SK-N-SH (cell line): ENCODE data around the gene CIDEC. TPM values are rescaled to one million over a fixed set of nuclear protein-coding genes. Genes with fewer than 3 reads are reported as not detected.

ENCODE experiments used
- CTCF ChIA-PET: fragments of 300-600, 350-600 bp; formaldehyde crosslinking; extraction: SDS; loops from one replicate; lab custom pipeline; 2021; lab: Yijun Ruan, JAX
- POLR2A ChIA-PET: fragments of 350-600 bp; sonication (Branson Sonifier 250); formaldehyde crosslinking; extraction: SDS; loops from one replicate; lab custom pipeline; 2020; ENCODE audit warnings: antibody characterized with exemption, inconsistent platforms; lab: Yijun Ruan, JAX
- DNase-seq: peaks from one replicate; pipeline ENCODE4 v3.0.0; 2012
- H2AFZ ChIP-seq: fragments of 200-600 bp; sonication (generic); 2 replicates; pipeline ENCODE4 v1.8.1; 2016; ENCODE audit warnings: antibody characterized with exemption, mild to moderate bottlenecking, low read depth
- H3F3A ChIP-seq: fragments of 200-600 bp; sonication (generic); replicated peaks from 2 replicates; pipeline ENCODE3; 2016; ENCODE audit warnings: antibody characterized with exemption, mild to moderate bottlenecking; ENCODE audit not compliant: insufficient read depth
- H3K27ac ChIP-seq, 2 experiments: fragments of 200-500 bp in 1 of 2; fragments of 200-600 bp in 1 of 2; sonication (Bioruptor generic) in 1 of 2; sonication (generic), shearing (Covaris generic) in 1 of 2; 2 replicates each; pipeline versions ENCODE4 v1.5.1 to v1.6.1; 2014 to 2016; ENCODE audit warnings: low read depth in 2 of 2, inconsistent platforms in 1 of 2, low read length in 1 of 2, mild to moderate bottlenecking in 1 of 2, mixed read lengths in 1 of 2
- H3K27me3 ChIP-seq: fragments of 200-600 bp; sonication (generic), shearing (Covaris generic); 2 replicates; pipeline ENCODE4 v1.6.1; 2016; ENCODE audit warnings: mixed run types; ENCODE audit not compliant: insufficient read depth
- H3K36me3 ChIP-seq, 2 experiments: fragments of 200-500 bp in 1 of 2; fragments of 200-600 bp in 1 of 2; sonication (Bioruptor generic) in 1 of 2; sonication (generic) in 1 of 2; replicated peaks in 1 of 2; 2 replicates each; pipeline versions ENCODE3 to v1.5.1; 2014 to 2016; ENCODE audit warnings: low read length in 1 of 2, mild to moderate bottlenecking in 1 of 2; ENCODE audit not compliant: insufficient read depth in 2 of 2, control insufficient read depth in 1 of 2
- H3K4me1 ChIP-seq, 2 experiments: fragments of 200-500 bp in 1 of 2; fragments of 200-600 bp in 1 of 2; sonication (Bioruptor generic) in 1 of 2; sonication (generic), shearing (Covaris generic) in 1 of 2; 2 replicates each; pipeline versions ENCODE4 v1.5.1 to v1.6.1; 2014 to 2016; ENCODE audit warnings: low read depth in 1 of 2, low read length in 1 of 2, mixed run types in 1 of 2; ENCODE audit not compliant: insufficient read depth in 2 of 2, control insufficient read depth in 1 of 2
- H3K4me2 ChIP-seq: fragments of 200-600 bp; sonication (generic), shearing (Covaris generic); 2 replicates; pipeline ENCODE4 v1.6.1; 2017; ENCODE audit warnings: mixed run types
- H3K4me3 ChIP-seq, 2 experiments: fragments of 200-500 bp in 1 of 2; fragments of 200-600 bp in 1 of 2; sonication (Bioruptor generic) in 1 of 2; sonication (generic), shearing (Covaris generic) in 1 of 2; 2 replicates each; pipeline versions ENCODE4 v1.5.1 to v1.8.1; 2014 to 2016; ENCODE audit warnings: low read depth in 2 of 2, inconsistent platforms in 1 of 2, low read length in 1 of 2, mild to moderate bottlenecking in 1 of 2, mixed read lengths in 1 of 2, moderate library complexity in 1 of 2
- H3K79me2 ChIP-seq: fragments of 200-600 bp; sonication (generic); 2 replicates; pipeline ENCODE4 v1.8.1; 2017; ENCODE audit warnings: mild to moderate bottlenecking; ENCODE audit not compliant: insufficient read depth
- H3K9ac ChIP-seq: fragments of 200-600 bp; sonication (generic); 2 replicates; pipeline ENCODE4 v1.6.1; 2017; ENCODE audit warnings: mixed run types
- H3K9me2 ChIP-seq: fragments of 200-600 bp; sonication (generic); 2 replicates; pipeline ENCODE4 v1.6.1; 2017; ENCODE audit warnings: mixed run types
- H3K9me3 ChIP-seq: fragments of 200-600 bp; sonication (generic); 2 replicates; pipeline ENCODE4 v1.6.1; 2017; ENCODE audit warnings: mixed run types, mild to moderate bottlenecking, moderate library complexity
- H4K20me1 ChIP-seq: fragments of 200-600 bp; sonication (generic); 2 replicates; pipeline ENCODE4 v1.6.1; 2017; ENCODE audit warnings: mild to moderate bottlenecking, mixed run types; ENCODE audit not compliant: insufficient read depth
- CHD2 ChIP-seq: fragments of 150-350 bp; IDR thresholded peaks from 2 replicates; pipeline ENCODE4 v1.6.1; 2018; ENCODE audit warnings: low read length; ENCODE audit not compliant: partially characterized antibody
- ELF1 ChIP-seq: IDR thresholded peaks from 2 replicates; pipeline ENCODE4 v1.4.0; 2012
- FOSL2 ChIP-seq: IDR thresholded peaks from 2 replicates; pipeline ENCODE4 v1.4.0; 2012; ENCODE audit warnings: low read depth, mild to moderate bottlenecking, moderate library complexity, borderline replicate concordance
- GABPA ChIP-seq: IDR thresholded peaks from 2 replicates; pipeline ENCODE4 v1.4.0; 2012; ENCODE audit warnings: low read depth, mild to moderate bottlenecking
- GATA2 ChIP-seq: sonication (generic); formaldehyde crosslinking; IDR thresholded peaks from 2 replicates; pipeline ENCODE4 v1.5.0; 2020; ENCODE audit warnings: mild to moderate bottlenecking, missing genetic modification reagents
- JUND ChIP-seq: IDR thresholded peaks from 2 replicates; pipeline ENCODE4 v1.4.0; 2012
- NFIC ChIP-seq: IDR thresholded peaks from 2 replicates; pipeline ENCODE4 v1.4.0; 2012; ENCODE audit warnings: borderline replicate concordance
- POLR2AphosphoS5 ChIP-seq: IDR thresholded peaks from 2 replicates; pipeline ENCODE4 v1.6.1; 2012; ENCODE audit warnings: low read depth, low read length
- RAD21 ChIP-seq: IDR thresholded peaks from 2 replicates; pipeline ENCODE4 v1.6.1; 2012; ENCODE audit warnings: mild to moderate bottlenecking, low read length
- RXRA ChIP-seq: IDR thresholded peaks from 2 replicates; pipeline ENCODE4 v1.4.0; 2012; ENCODE audit warnings: low read depth, mild to moderate bottlenecking, borderline replicate concordance
- SIN3A ChIP-seq: IDR thresholded peaks from 2 replicates; pipeline ENCODE4 v1.6.1; 2012; ENCODE audit warnings: low read depth, mild to moderate bottlenecking, low read length, moderate library complexity, borderline replicate concordance
- TAF1 ChIP-seq: IDR thresholded peaks from 2 replicates; pipeline ENCODE4 v1.6.1; 2012; ENCODE audit warnings: low read depth, mild to moderate bottlenecking, low read length, moderate library complexity, borderline replicate concordance
- TEAD4 ChIP-seq: IDR thresholded peaks from 2 replicates; pipeline ENCODE4 v1.4.0; 2012; ENCODE audit warnings: mild to moderate bottlenecking, borderline replicate concordance; ENCODE audit not compliant: insufficient read depth
- YY1 ChIP-seq: IDR thresholded peaks from 2 replicates; pipeline ENCODE4 v1.4.0; 2012; ENCODE audit warnings: low read depth, mild to moderate bottlenecking
- WGBS: methylation state at CpG from one replicate; pipeline ENCODE4 v1.1.6; 2017; ENCODE audit warnings: low lambda C conversion rate; 5-methylcytosine and 5-hydroxymethylcytosine counted together
- polyA plus RNA-seq, 3 experiments: library from polyadenylated mRNA; depleted of rRNA; stranded (reverse); fragments of >200 nt; gene quantifications; 2 replicates each; pipeline ENCODE4 v1.2.3, GENCODE V29; 2012
- TF ChIP-seq, protein P1 (sequence below): fragments of 150-350 bp; IDR thresholded peaks from 2 replicates; pipeline ENCODE4 v1.6.1; 2016; ENCODE audit warnings: mild to moderate bottlenecking, low read depth, low read length
- TF ChIP-seq, protein P2 (sequence below): IDR thresholded peaks from 2 replicates; pipeline ENCODE4 v1.4.0; 2012; ENCODE audit warnings: low read depth, borderline replicate concordance
- TF ChIP-seq, protein P3 (sequence below): IDR thresholded peaks from 2 replicates; pipeline ENCODE4; 2012
- TF ChIP-seq, protein P4 (sequence below): IDR thresholded peaks from 2 replicates; pipeline ENCODE4 v1.4.0; 2012; ENCODE audit warnings: low read depth

Gene CIDEC
- polyA plus RNA-seq, 1 of the 3 experiments (the other 2 are of a cell fraction): not detected

DNA sequence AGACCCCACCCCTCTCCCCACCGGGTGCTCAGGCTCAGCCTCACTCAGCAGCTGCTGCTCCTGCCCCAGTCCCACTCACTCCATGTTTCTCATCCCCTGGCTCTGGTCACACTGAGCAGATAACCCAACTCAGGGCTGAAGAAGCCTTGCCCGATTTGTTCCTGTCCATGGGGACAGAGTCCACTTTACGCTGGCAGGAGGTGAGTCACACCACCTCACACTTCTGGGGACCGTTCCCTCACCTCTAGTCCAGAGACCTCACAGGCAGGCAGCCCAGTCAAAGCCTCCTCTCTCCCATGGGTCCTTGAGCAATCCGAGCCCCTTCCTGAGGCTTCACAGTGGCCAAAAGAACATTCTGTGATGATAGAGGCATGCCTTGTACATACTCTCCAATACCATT is 1.4 kb downstream of the CIDEC start:
- ChIA-PET CTCF (interaction anchor here (1.7 kb wide), 1 partner anchor 54 kb away, joined by 7 read pairs; the partner anchor contains the start of gene CRELD1), POLR2A (no interaction called here)
- no peak overlapping the region for H3K9ac ChIP-seq
- H3K4me1 ChIP-seq: peaks cover 0 to 2% of the 10 kb centered on the region in 2 experiments; a peak in 1 of 4 replicates
- H3K4me3 ChIP-seq: no peak overlapping the region
- no peaks in the 10 kb centered on the region for H3K36me3 ChIP-seq
- no peaks in the 10 kb centered on the region for H4K20me1 ChIP-seq
- 50% methylated on average over 2 of the region's 5 CpGs for WGBS
- no peak overlapping the region for H2AFZ ChIP-seq
- H3K9me3 ChIP-seq: no peaks in the 10 kb centered on the region
- H3K79me2 ChIP-seq: no peaks in the 10 kb centered on the region
- no peaks in the 10 kb centered on the region for H3K27me3 ChIP-seq
- H3K27ac ChIP-seq: no peak overlapping the region
- TF ChIP-seq GABPA (no peak), POLR2AphosphoS5 (no peak), RAD21 (no peak), CHD2 (no peak), JUND (no peak), SIN3A (no peak), ELF1 (no peak), TEAD4 (no peak), TAF1 (no peak), YY1 (no peak), GATA2 (CRISPR knock-in tag) (no peak), NFIC (no peak), RXRA (no peak), FOSL2 (no peak)
- TF ChIP-seq, protein P1, sequence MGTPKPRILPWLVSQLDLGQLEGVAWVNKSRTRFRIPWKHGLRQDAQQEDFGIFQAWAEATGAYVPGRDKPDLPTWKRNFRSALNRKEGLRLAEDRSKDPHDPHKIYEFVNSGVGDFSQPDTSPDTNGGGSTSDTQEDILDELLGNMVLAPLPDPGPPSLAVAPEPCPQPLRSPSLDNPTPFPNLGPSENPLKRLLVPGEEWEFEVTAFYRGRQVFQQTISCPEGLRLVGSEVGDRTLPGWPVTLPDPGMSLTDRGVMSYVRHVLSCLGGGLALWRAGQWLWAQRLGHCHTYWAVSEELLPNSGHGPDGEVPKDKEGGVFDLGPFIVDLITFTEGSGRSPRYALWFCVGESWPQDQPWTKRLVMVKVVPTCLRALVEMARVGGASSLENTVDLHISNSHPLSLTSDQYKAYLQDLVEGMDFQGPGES: no peak
- TF ChIP-seq, protein P2, sequence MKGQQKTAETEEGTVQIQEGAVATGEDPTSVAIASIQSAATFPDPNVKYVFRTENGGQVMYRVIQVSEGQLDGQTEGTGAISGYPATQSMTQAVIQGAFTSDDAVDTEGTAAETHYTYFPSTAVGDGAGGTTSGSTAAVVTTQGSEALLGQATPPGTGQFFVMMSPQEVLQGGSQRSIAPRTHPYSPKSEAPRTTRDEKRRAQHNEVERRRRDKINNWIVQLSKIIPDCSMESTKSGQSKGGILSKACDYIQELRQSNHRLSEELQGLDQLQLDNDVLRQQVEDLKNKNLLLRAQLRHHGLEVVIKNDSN: no peak
- TF ChIP-seq, protein P3, sequence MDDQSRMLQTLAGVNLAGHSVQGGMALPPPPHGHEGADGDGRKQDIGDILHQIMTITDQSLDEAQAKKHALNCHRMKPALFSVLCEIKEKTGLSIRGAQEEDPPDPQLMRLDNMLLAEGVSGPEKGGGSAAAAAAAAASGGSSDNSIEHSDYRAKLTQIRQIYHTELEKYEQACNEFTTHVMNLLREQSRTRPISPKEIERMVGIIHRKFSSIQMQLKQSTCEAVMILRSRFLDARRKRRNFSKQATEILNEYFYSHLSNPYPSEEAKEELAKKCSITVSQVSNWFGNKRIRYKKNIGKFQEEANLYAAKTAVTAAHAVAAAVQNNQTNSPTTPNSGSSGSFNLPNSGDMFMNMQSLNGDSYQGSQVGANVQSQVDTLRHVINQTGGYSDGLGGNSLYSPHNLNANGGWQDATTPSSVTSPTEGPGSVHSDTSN: no peak
- TF ChIP-seq, protein P4, sequence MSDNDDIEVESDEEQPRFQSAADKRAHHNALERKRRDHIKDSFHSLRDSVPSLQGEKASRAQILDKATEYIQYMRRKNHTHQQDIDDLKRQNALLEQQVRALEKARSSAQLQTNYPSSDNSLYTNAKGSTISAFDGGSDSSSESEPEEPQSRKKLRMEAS: no peak
- peaks cover 7% of the 10 kb centered on the region for H3F3A ChIP-seq
- H3K4me2 ChIP-seq: no peak overlapping the region
- DNase-seq: no peak
- no peaks in the 10 kb centered on the region for H3K9me2 ChIP-seq
